ENCODE results near the gene SSRP1.
"Not testable (repeated sequence)": the region's sequence is repeated elsewhere in the genome, so short reads cannot be mapped to it uniquely, and the experiment has no call there.

SSRP1 gene

DNA sequence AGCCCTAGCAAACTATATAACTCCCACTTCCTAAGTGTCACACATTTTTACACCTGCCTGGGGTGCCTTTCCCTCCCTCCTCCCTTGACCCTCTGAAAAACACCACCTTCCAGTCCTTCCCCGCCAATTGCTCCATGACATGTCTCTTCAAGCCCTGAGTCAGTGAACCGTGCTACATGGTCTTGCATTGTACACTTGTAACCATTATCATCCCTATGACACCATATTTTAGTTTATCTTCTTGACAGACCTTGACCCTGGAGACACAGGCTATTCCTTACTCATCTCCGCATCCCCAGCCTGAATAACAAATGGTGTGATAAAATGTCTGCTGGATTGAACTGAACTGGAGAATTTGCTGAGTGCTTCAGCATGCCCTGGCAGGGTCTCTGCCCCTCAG, 47.8 kb downstream of the SSRP1 start:
- no peak for DNase-seq
- intact Hi-C loops (cut with DNase I), result no loop called here

DNA sequence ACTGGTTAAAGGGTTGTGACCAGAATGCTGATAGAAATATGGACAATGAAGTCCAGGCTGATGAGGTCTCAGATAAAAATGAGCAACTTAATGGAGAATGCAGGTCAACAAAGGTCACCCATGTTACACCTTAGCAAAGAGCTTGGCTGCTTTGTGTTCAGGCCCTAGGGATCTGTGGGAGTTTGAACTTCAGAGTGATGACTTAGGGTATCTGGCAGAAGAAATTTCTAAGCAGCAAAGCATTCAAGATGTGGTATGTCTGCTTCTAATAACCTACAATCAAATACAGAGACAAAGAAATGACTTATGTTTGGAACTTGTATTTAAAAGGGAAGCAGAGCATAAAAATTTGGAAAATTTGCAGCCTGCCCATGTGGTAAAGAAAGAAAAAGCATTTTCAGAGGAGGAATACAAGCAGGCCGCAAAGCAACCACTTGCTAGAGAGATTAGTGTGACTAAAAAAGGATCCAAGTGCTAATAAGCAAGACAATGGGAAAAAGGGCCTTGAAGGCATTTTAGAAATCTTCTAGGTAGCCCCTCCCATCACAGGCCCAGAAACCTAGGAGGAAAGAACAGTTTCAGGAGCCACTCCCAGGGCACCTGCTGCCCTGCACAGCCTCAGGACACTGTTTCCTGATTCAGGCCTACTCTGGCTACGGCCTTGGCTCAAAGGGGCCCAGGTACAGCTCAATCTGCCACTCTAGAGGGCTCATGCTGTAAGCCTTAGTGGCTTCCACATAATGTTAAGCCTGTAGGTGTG, 52.3 kb downstream of the SSRP1 start:
- DNase-seq, result no peak
- intact Hi-C loops (cut with DNase I), result no loop called here

DNA sequence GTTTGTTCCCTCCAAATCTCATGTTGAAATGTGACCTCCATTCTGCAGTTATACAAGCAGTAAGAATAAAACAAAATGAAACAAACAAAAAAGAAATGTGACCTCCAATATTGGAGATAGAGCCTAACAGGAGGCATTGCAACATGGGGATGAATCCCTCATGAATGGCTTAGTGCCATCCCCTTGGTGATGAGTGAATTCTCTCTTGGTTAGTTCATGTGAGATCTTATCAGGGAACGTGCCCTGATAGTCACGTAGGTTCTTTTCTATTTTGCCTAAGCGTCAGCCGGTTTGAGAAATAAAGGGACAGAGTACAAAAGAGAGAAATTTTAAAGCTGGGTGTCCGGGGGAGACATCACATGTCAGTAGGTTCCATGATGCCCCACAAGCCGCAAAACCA, 54.1 kb downstream of the SSRP1 start:
- DNase-seq; intact Hi-C loops (cut with DNase I): not testable (repeated sequence)

DNA sequence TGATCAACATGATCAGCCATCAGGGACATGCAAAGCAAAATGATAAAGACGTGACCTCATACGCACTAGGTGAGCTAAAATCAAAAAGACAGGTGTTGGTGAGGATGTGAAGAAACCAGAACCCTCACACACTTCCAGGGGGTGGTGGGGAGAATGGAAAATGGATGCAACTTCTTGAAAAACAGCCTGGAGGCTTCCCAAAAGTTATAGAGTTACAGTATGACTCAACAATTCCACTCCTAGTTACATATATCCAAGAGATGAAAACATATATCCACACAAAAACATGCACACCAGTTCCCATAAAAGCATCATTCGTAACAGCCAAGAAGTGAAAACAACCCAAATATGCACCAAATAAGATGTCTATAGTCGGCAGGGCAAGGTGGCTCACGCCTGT, 56.6 kb downstream of the SSRP1 start:
- intact Hi-C loops (cut with DNase I), result no loop called here
- DNase-seq, result no peak

DNA sequence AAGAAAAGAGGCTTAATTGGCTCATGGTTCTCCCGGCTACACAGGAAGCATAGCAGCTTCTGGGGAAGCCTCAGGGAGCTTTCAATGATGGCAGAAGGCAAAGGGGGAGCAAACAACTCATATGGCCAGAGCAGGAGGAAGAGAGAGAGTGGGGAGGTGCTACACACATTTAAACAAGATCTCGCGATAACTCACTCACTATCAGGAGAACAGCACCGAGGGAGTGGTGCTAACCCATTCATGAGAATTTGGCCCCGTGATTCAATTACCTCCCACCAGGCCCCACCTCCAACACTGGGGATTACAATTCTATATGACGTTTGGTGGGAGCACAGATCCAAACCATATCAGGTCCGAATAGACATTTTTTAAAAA, 57.0 kb downstream of the SSRP1 start:
- DNase-seq, result no peak
- intact Hi-C loops (cut with DNase I), result no loop called here

DNA sequence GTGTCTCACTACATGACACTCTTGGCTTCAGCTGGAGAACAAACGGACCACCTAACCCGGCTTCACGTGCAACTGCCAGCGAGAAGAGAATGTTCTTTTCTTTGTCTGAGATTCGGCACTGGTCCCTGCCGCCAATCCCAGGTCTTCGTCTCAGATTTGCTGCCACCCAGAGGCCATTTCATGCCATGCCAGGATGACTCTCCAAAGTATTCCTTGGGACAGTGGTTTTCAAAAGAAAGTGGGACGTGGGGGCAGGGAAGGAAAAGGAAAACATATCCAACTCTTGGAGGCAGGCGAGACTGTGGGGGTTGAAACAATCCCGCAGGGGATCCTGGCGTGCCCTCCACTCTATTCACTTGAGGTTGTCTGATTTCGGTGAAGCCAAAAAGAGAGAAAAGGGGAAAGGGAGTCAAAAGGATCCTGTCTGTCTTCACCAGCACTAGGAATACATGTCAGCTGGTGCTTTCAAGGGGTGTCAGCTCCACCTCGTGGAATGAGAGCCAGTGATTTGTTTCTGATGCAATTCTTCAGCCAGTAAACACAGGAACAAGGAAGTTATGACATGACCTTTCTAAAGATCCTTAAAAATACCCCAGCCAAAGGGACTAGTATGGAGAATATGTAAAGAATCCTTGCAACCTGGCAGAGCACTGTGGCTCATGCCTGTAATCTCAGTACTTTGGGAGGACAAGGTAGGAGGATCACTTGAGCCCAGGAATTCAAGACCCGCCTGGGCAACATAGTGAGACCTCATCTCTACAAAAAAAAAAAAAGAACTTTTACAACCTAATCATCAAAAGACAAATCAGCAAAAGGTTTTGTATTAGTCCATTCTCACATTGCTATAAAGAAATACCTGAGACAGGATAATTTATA, 57.6 kb downstream of the SSRP1 start:
- intact Hi-C loops (cut with DNase I), result no loop called here
- DNase-seq, result peak; percentile 61 to 91 (median 76)

DNA sequence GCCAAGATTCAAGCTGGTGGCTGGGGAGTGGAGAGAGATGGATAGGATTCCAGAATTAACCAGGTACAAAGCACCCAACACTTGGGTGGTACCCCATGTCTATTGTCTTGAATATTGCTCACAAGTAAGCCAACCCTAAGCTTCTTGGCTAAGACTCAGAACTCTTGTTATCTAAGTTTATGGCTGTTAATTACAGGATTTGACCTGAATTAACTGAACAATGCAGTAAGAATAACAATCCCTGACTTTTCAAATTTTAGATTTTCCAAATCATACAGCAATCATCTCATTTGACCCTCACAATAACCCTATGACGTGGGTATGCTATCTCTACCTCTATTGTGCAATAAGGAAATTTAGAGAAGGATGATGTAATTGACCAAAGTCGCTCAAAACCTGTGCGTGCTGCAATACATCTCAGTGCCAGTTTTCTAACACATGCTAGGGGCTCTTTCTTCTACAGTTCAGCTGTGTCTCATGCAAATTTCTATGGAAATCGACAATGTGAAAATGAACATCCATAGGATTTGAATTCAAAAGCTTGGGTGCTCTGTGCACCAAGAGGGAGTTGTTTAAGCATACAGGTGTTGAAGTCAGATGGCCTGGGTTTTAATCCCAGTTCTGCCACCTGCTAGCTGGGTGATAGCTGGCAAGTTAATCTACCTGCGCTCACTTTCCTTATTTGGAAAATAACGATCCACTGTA, 58.6 kb downstream of the SSRP1 start:
- no peak for DNase-seq
- intact Hi-C loops (cut with DNase I), result no loop called here

DNA sequence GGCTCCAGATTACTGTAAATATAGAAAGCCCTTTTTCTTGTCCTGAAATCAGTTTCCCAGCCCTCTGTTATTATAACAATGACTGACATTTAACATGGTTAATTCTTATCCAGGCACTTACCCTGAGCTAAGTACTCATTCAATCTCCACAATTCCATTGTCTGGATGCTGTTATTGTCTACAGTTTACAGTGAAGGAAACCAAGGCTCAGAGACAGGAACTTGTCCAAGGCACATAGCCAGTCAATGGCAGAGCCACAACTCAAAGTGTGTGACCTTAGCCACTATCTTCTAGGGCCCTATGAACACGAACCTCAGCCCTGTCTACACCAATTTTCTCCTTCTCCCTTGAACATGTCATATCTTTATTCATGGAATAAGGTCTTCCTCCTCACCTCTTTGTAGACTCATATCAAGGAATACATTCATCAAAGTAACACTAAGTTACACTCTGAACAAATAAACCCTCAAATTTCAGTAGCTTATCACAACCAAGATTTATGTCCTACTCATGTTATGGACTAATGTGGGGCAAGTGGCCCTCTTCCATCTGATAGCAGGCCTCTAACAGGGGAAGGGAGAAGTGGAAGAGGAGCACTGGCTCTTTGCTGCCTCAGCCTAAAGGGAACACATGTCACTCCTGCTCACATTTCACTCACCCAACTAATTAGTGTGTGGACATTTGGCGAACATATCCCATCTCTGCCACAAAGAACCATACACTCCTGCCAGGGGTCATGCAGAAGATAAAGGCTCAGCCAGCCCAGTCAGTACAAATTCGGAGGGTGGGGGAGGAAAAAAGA, 59.3 kb downstream of the SSRP1 start:
- DNase-seq, result no peak
- intact Hi-C loops (cut with DNase I), result no loop called here

All from head of caudate nucleus (tissue), 42 donors.